ENCODE data around the gene TVP23A.

TVP23A gene

GRCh38 chr16:10836174-10836853 lies 17.7 kb upstream of the TVP23A start:
- no peaks in the 10 kb centered on the region for H3K36me3 ChIP-seq (ENCODE audit: control insufficient read depth in 2 of 2, insufficient read depth in 1 of 2, low read length in 2 of 2)
- ChIA-PET CTCF (no interaction called here), POLR2A (no interaction called here)
- no peaks in the 10 kb centered on the region for H3K4me1 ChIP-seq (ENCODE audit: control insufficient read depth, insufficient read depth, low read length)
- H3K27ac ChIP-seq (ENCODE audit: extremely low read depth, low read depth, low read length), result no peak overlapping the region
- TF ChIP-seq ZNF23 (tag by site-specific recombination; IDR thresholded peaks at IDR 0.05; ENCODE audit: borderline replicate concordance), result no peak
- TF ChIP-seq, protein P1, sequence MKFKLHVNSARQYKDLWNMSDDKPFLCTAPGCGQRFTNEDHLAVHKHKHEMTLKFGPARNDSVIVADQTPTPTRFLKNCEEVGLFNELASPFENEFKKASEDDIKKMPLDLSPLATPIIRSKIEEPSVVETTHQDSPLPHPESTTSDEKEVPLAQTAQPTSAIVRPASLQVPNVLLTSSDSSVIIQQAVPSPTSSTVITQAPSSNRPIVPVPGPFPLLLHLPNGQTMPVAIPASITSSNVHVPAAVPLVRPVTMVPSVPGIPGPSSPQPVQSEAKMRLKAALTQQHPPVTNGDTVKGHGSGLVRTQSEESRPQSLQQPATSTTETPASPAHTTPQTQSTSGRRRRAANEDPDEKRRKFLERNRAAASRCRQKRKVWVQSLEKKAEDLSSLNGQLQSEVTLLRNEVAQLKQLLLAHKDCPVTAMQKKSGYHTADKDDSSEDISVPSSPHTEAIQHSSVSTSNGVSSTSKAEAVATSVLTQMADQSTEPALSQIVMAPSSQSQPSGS (tag by site-specific recombination; IDR thresholded peaks at IDR 0.05; ENCODE audit: low read depth), result no peak
- TF ChIP-seq ZNF24 (tag by site-specific recombination; IDR thresholded peaks at IDR 0.05), result no peak
- no peak for TF ChIP-seq ZNF555 (tag by site-specific recombination; conservative IDR thresholded peaks at IDR 0.05)
- TF ChIP-seq ZNF626 (tag by site-specific recombination; IDR thresholded peaks at IDR 0.05), result no peak
- no peak for TF ChIP-seq ZNF354C (tag by site-specific recombination; IDR thresholded peaks at IDR 0.05; ENCODE audit: borderline replicate concordance, low read depth)
- no peak for TF ChIP-seq ZBTB1 (tag by site-specific recombination; IDR thresholded peaks at IDR 0.05)
- TF ChIP-seq ZNF223 (tag by site-specific recombination; IDR thresholded peaks at IDR 0.05), result no peak
- TF ChIP-seq ZNF473 (tag by site-specific recombination; IDR thresholded peaks at IDR 0.05), result no peak
- TF ChIP-seq, protein P2, sequence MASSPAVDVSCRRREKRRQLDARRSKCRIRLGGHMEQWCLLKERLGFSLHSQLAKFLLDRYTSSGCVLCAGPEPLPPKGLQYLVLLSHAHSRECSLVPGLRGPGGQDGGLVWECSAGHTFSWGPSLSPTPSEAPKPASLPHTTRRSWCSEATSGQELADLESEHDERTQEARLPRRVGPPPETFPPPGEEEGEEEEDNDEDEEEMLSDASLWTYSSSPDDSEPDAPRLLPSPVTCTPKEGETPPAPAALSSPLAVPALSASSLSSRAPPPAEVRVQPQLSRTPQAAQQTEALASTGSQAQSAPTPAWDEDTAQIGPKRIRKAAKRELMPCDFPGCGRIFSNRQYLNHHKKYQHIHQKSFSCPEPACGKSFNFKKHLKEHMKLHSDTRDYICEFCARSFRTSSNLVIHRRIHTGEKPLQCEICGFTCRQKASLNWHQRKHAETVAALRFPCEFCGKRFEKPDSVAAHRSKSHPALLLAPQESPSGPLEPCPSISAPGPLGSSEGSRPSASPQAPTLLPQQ (tag by site-specific recombination; IDR thresholded peaks at IDR 0.05), result no peak
- no peak for TF ChIP-seq ZNF645 (tag by site-specific recombination; IDR thresholded peaks at IDR 0.05)
- no peak for TF ChIP-seq ZNF366 (tag by site-specific recombination; conservative IDR thresholded peaks at IDR 0.05)
- TF ChIP-seq AEBP2 (tag by site-specific recombination; IDR thresholded peaks at IDR 0.05; ENCODE audit: borderline replicate concordance), result no peak
- TF ChIP-seq, protein P3, sequence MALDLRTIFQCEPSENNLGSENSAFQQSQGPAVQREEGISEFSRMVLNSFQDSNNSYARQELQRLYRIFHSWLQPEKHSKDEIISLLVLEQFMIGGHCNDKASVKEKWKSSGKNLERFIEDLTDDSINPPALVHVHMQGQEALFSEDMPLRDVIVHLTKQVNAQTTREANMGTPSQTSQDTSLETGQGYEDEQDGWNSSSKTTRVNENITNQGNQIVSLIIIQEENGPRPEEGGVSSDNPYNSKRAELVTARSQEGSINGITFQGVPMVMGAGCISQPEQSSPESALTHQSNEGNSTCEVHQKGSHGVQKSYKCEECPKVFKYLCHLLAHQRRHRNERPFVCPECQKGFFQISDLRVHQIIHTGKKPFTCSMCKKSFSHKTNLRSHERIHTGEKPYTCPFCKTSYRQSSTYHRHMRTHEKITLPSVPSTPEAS (tag by site-specific recombination; IDR thresholded peaks at IDR 0.05), result no peak
- H3K4me3 ChIP-seq (ENCODE audit: low read depth, low read length), result no peak overlapping the region
- no peaks in the 10 kb centered on the region for H3K9me3 ChIP-seq (ENCODE audit: control insufficient read depth, insufficient read depth, low read depth, low read length)

GRCh38 chr16:10835281-10835931 lies 16.8 kb upstream of the TVP23A start:
- Histone ChIP-seq H3K9me3 (ENCODE audit: control insufficient read depth, insufficient read depth, low read depth, low read length) (no peaks in the 10 kb centered on the region), H3K4me1 (ENCODE audit: control insufficient read depth, insufficient read depth, low read length) (no peaks in the 10 kb centered on the region), H3K27ac (ENCODE audit: extremely low read depth, low read depth, low read length) (no peak overlapping the region), H3K4me3 (ENCODE audit: low read depth, low read length) (no peak overlapping the region), H3K36me3 (ENCODE audit: control insufficient read depth in 2 of 2, insufficient read depth in 1 of 2, low read length in 2 of 2) (no peaks in the 10 kb centered on the region)
- CTCF ChIA-PET, result no interaction called here
- POLR2A ChIA-PET, result no interaction called here
- TF ChIP-seq WT1 (tag by site-specific recombination; IDR thresholded peaks at IDR 0.05) (no peak), SP7 (tag by site-specific recombination; IDR thresholded peaks at IDR 0.05) (no peak), BCL11B (tag by site-specific recombination; IDR thresholded peaks at IDR 0.05; ENCODE audit: low read depth) (no peak), ZNF701 (tag by site-specific recombination; IDR thresholded peaks at IDR 0.05) (no peak), ZNF324 (tag by site-specific recombination; IDR thresholded peaks at IDR 0.05) (no peak), GFI1B (tag by site-specific recombination; IDR thresholded peaks at IDR 0.05) (no peak), ZNF248 (tag by site-specific recombination; IDR thresholded peaks at IDR 0.05) (no peak), ZNF621 (tag by site-specific recombination; IDR thresholded peaks at IDR 0.05) (no peak), ZNF48 (tag by site-specific recombination; IDR thresholded peaks at IDR 0.05) (no peak), KLF1 (tag by site-specific recombination; IDR thresholded peaks at IDR 0.05) (no peak)
- TF ChIP-seq, protein P4, sequence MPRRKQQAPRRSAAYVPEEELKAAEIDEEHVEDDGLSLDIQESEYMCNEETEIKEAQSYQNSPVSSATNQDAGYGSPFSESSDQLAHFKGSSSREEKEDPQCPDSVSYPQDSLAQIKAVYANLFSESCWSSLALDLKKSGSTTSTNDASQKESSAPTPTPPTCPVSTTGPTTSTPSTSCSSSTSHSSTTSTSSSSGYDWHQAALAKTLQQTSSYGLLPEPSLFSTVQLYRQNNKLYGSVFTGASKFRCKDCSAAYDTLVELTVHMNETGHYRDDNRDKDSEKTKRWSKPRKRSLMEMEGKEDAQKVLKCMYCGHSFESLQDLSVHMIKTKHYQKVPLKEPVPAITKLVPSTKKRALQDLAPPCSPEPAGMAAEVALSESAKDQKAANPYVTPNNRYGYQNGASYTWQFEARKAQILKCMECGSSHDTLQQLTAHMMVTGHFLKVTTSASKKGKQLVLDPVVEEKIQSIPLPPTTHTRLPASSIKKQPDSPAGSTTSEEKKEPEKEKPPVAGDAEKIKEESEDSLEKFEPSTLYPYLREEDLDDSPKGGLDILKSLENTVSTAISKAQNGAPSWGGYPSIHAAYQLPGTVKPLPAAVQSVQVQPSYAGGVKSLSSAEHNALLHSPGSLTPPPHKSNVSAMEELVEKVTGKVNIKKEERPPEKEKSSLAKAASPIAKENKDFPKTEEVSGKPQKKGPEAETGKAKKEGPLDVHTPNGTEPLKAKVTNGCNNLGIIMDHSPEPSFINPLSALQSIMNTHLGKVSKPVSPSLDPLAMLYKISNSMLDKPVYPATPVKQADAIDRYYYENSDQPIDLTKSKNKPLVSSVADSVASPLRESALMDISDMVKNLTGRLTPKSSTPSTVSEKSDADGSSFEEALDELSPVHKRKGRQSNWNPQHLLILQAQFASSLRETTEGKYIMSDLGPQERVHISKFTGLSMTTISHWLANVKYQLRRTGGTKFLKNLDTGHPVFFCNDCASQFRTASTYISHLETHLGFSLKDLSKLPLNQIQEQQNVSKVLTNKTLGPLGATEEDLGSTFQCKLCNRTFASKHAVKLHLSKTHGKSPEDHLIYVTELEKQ (tag by site-specific recombination; IDR thresholded peaks at IDR 0.05; ENCODE audit: borderline replicate concordance), result no peak

Measured in HEK293 (cell line).